Suprapubic skin (tissue), 4 donors: ENCODE results near the gene IZUMO1. TPM values are rescaled to one million over a fixed set of nuclear protein-coding genes. Genes with fewer than 3 reads are reported as not detected.

ENCODE experiments used
- DNase-seq, 2 donors: peaks; one replicate each; pipeline ENCODE4 v3.0.0-alpha.2; 2019; ENCODE audit warnings: low spot score in 2 of 2
- H3K27ac ChIP-seq: fragments of 200-600 bp; sonication (generic); one replicate; pipeline ENCODE4 v1.5.1; 2019
- H3K27me3 ChIP-seq: fragments of 200-600 bp; sonication (generic); one replicate; pipeline ENCODE4 v1.5.1; 2019
- H3K36me3 ChIP-seq: fragments of 200-600 bp; sonication (generic); one replicate; pipeline ENCODE4 v1.5.1; 2019
- H3K4me1 ChIP-seq: fragments of 200-600 bp; sonication (generic); one replicate; pipeline ENCODE4 v1.5.1; 2019
- H3K4me3 ChIP-seq: fragments of 200-600 bp; sonication (generic); one replicate; pipeline ENCODE4 v1.5.1; 2019; ENCODE audit warnings: mild to moderate bottlenecking
- H3K9me3 ChIP-seq: fragments of 200-600 bp; sonication (generic); one replicate; pipeline ENCODE4 v1.5.1; 2019
- CTCF ChIP-seq, 2 donors: fragments of 200-600 bp in 1 of 2; fragments of 450-650 bp in 1 of 2; sonication (generic) in 1 of 2; IDR thresholded peaks; one replicate each; pipeline ENCODE4 v1.5.1; 2016 to 2019; ENCODE audit warnings: antibody characterized with exemption in 2 of 2, mild to moderate bottlenecking in 1 of 2, moderate library complexity in 1 of 2
- EP300 ChIP-seq: sonication (generic); formaldehyde crosslinking; IDR thresholded peaks from one replicate; pipeline ENCODE4 v1.6.1; 2017; ENCODE audit warnings: antibody characterized with exemption
- POLR2A ChIP-seq, 2 donors: fragments of 450-650 bp; IDR thresholded peaks; one replicate each; pipeline ENCODE4 v1.6.1; 2017; ENCODE audit warnings: antibody characterized with exemption in 2 of 2, mild to moderate bottlenecking in 2 of 2, moderate library complexity in 2 of 2
- POLR2AphosphoS5 ChIP-seq, 3 donors: sonication (generic); formaldehyde crosslinking; IDR thresholded peaks; one replicate each; pipeline ENCODE4 v1.6.1; 2017; ENCODE audit warnings: antibody characterized with exemption in 3 of 3
- whole genome bisulfite sequencing: methylation state at CpG from one replicate; pipeline ENCODE4 v1.1.5; 2018; 5-methylcytosine and 5-hydroxymethylcytosine counted together
- total RNA-seq, 4 donors: library from RNA; depleted of rRNA; stranded (reverse); fragments of >200 nt; gene quantifications; one replicate each; pipeline ENCODE4 v1.1.0, GENCODE V29; 2016

The IZUMO1 gene
- total RNA-seq, 4 donors from 2014 or later: 0.40 to 0.45 TPM; not detected in 2

- no peak overlapping the region for H3K27ac ChIP-seq
- no peaks in the 10 kb centered on the region for H3K27me3 ChIP-seq
- DNase-seq: no peak
- 94% methylated on average over 2 of the region's 2 CpGs for WGBS
- no peaks in the 10 kb centered on the region for H3K4me1 ChIP-seq
- peaks cover 8% of the 10 kb centered on the region for H3K36me3 ChIP-seq
- TF ChIP-seq POLR2A (IDR thresholded peaks at IDR 0.05) (no peak), POLR2AphosphoS5 (IDR thresholded peaks at IDR 0.05) (no peak), CTCF (IDR thresholded peaks at IDR 0.05) (no peak), EP300 (no peak)
- no peaks in the 10 kb centered on the region for H3K9me3 ChIP-seq
- H3K4me3 ChIP-seq: no peak overlapping the region
Observed at GRCh38 chr19:48705431-48705830, 41.3 kb downstream of the IZUMO1 start.

GRCh38 chr19:48703316-48703715, 43.4 kb downstream of the IZUMO1 start:
- no peaks in the 10 kb centered on the region for H3K27me3 ChIP-seq
- no peak for DNase-seq
- peaks cover 8% of the 10 kb centered on the region for H3K36me3 ChIP-seq
- no peaks in the 10 kb centered on the region for H3K9me3 ChIP-seq
- H3K27ac ChIP-seq: no peak overlapping the region
- H3K4me1 ChIP-seq: no peaks in the 10 kb centered on the region
- 98% methylated on average over 18 of the region's 23 CpGs for WGBS
- H3K4me3 ChIP-seq: no peak overlapping the region
- no peak for TF ChIP-seq POLR2A (IDR thresholded peaks at IDR 0.05)
- no peak for TF ChIP-seq POLR2AphosphoS5 (IDR thresholded peaks at IDR 0.05)
- TF ChIP-seq CTCF (IDR thresholded peaks at IDR 0.05): no peak
- no peak for TF ChIP-seq EP300

GRCh38 chr19:48702701-48703100, 44.0 kb downstream of the IZUMO1 start:
- TF ChIP-seq CTCF (IDR thresholded peaks at IDR 0.05) (no peak), POLR2AphosphoS5 (IDR thresholded peaks at IDR 0.05) (no peak), POLR2A (IDR thresholded peaks at IDR 0.05) (no peak), EP300 (no peak)
- no peaks in the 10 kb centered on the region for H3K4me1 ChIP-seq
- no peaks in the 10 kb centered on the region for H3K27me3 ChIP-seq
- H3K36me3 ChIP-seq: peaks cover 8% of the 10 kb centered on the region
- H3K27ac ChIP-seq: no peak overlapping the region
- no peak overlapping the region for H3K4me3 ChIP-seq
- DNase-seq: no peak
- WGBS: 92% methylated on average over 13 of the region's 13 CpGs
- no peaks in the 10 kb centered on the region for H3K9me3 ChIP-seq

GRCh38 chr19:48698046-48698445, 48.7 kb downstream of the IZUMO1 start:
- peaks cover 21% of the 10 kb centered on the region for H3K4me1 ChIP-seq
- no peak overlapping the region for H3K27ac ChIP-seq
- no peak for TF ChIP-seq POLR2AphosphoS5 (IDR thresholded peaks at IDR 0.05)
- no peak for TF ChIP-seq POLR2A (IDR thresholded peaks at IDR 0.05)
- no peak for TF ChIP-seq CTCF (IDR thresholded peaks at IDR 0.05)
- no peak for TF ChIP-seq EP300
- WGBS: 45% methylated on average over 4 of the region's 4 CpGs
- H3K4me3 ChIP-seq: no peak overlapping the region
- DNase-seq: no peak
- no peaks in the 10 kb centered on the region for H3K27me3 ChIP-seq
- H3K9me3 ChIP-seq: no peaks in the 10 kb centered on the region
- no peaks in the 10 kb centered on the region for H3K36me3 ChIP-seq

GRCh38 chr19:48696353-48697010, 50.2 kb downstream of the IZUMO1 start:
- H3K36me3 ChIP-seq: no peaks in the 10 kb centered on the region
- no peaks in the 10 kb centered on the region for H3K9me3 ChIP-seq
- peaks cover 21% of the 10 kb centered on the region for H3K4me1 ChIP-seq
- H3K27me3 ChIP-seq: no peaks in the 10 kb centered on the region
- peak overlapping the region; percentile 80 for H3K27ac ChIP-seq
- peak overlapping the region; percentile 46 for H3K4me3 ChIP-seq
- no peak for TF ChIP-seq CTCF (IDR thresholded peaks at IDR 0.05)
- peak in 1 of 2 donors; percentile 14 for TF ChIP-seq POLR2A (IDR thresholded peaks at IDR 0.05)
- no peak for DNase-seq
- 6% methylated on average over 29 of the region's 34 CpGs for WGBS
